Heart left ventricle (tissue), 16 donors: Measurements from ENCODE around the gene EFCAB10. TPM values are rescaled to one million over a fixed set of nuclear protein-coding genes. Genes with fewer than 3 reads are reported as not detected.
A peak's percentile ranks its signal among the peaks of the same experiment; 100 is the strongest.

Experiments used
- ATAC-seq, 4 donors: fragments of 200-7000 bp; cut with Tn5 transposase; one replicate each; pipeline ENCODE4 v1.9.1; 2020 to 2022; ENCODE audit warnings: moderate library complexity in 4 of 4, mild to moderate bottlenecking in 3 of 4, moderate number of reproducible peaks in 1 of 4
- DNase-seq, 5 donors: peaks; one replicate each; pipeline ENCODE4 v3.0.0-alpha.2; 2020
- H3K27ac ChIP-seq, 12 donors: fragments of 200-600 bp; sonication (generic) in 4 of 12; one replicate each; pipeline versions ENCODE4 v1.5.0 to v1.8.0; 2016 to 2022; ENCODE audit warnings: mild to moderate bottlenecking in 2 of 12
- H3K27me3 ChIP-seq, 9 donors: fragments of 200-600 bp; sonication (generic) in 2 of 9; one replicate each; pipeline versions ENCODE4 v1.5.1 to v1.8.0; 2016 to 2022; ENCODE audit warnings: mild to moderate bottlenecking in 3 of 9
- H3K36me3 ChIP-seq, 9 donors: fragments of 200-600 bp; sonication (generic) in 2 of 9; one replicate each; pipeline versions ENCODE4 v1.5.0 to v1.8.0; 2018 to 2022; ENCODE audit warnings: mild to moderate bottlenecking in 2 of 9
- H3K4me1 ChIP-seq, 12 donors: fragments of 200-600 bp; sonication (generic) in 4 of 12; one replicate each; pipeline versions ENCODE4 v1.5.0 to v1.8.0; 2016 to 2022; ENCODE audit warnings: mild to moderate bottlenecking in 3 of 12
- H3K4me3 ChIP-seq, 12 donors: fragments of 200-600 bp; sonication (generic) in 4 of 12; one replicate each; pipeline versions ENCODE4 v1.5.0 to v1.8.0; 2017 to 2022; ENCODE audit warnings: mild to moderate bottlenecking in 9 of 12, moderate library complexity in 4 of 12
- H3K9me3 ChIP-seq, 12 donors: fragments of 200-600 bp; sonication (generic) in 4 of 12; one replicate each; pipeline versions ENCODE4 v1.5.0 to v1.8.0; 2016 to 2022; ENCODE audit warnings: mild to moderate bottlenecking in 1 of 12
- CTCF ChIP-seq, 12 donors: fragments of 200-600 bp; sonication (generic) in 4 of 12; IDR thresholded peaks; one replicate each; pipeline versions ENCODE4 v1.5.0 to v1.8.0; 2018 to 2022; ENCODE audit warnings: antibody characterized with exemption in 12 of 12, mild to moderate bottlenecking in 5 of 12
- POLR2A ChIP-seq, 2 donors: fragments of 450-650 bp; IDR thresholded peaks; one replicate each; pipeline ENCODE4 v1.6.1; 2017; ENCODE audit warnings: antibody characterized with exemption in 2 of 2, mild to moderate bottlenecking in 2 of 2, moderate library complexity in 2 of 2
- WGBS, 4 donors: extraction: QIAGEN DNeasy Blood & Tissue Kit in 2 of 4; methylation state at CpG; one replicate each; pipeline versions ENCODE4 v1.1.5 to v1.1.7; 2013 to 2018; 5-methylcytosine and 5-hydroxymethylcytosine counted together
- intact Hi-C, 10 donors: fragments of 100-400 bp; cut with DNase I; formaldehyde crosslinking; loops; one replicate each; pipeline versions ENCODE4 v1.11.1 to v1.14.2; 2022
- polyA plus RNA-seq, 2 donors: library from polyadenylated mRNA; stranded (reverse); fragments of 200-250 nt; gene quantifications; one replicate each; pipeline ENCODE4 v1.2.3, GENCODE V29; 2013
- total RNA-seq, 9 donors: library from RNA; depleted of rRNA in 2 of 9; stranded (reverse); fragments of >200 nt in 2 of 9; fragmentation: NEBNext Ultra II Directional in 3 of 9; extraction: Animal tissue kit (Norgen Biotek cat#: 25700) in 3 of 9; gene quantifications; one replicate each; pipeline versions ENCODE4 v1.1.0 to v1.2.4, GENCODE V29; 2016 to 2023
- donor health status: ischemic (EF 13 %, LVEDD 7.1; RV severe dilation, severe dysfunction).
- donor health status: healthy with polysubstance abuse.
- donor health status: DM: no; HTN: yes; CAD: no.
- donor health status: DM: no; HTN: no; CAD: no.
- donor health status: ischemic (EF 25% LVEDD 6.9; RV normal size, moderate dysfunction).
- donor health status: ischemic (EF 25% LVEDD 5.7; RV mildly dilated, moderate dysfunction).
- donor health status: healthy.
- donor health status: DM: yes; HTN: yes; CAD: no.
- donor health status: ischemic (EF 35%, LVEDD 5.7; RV mildly dilated, moderate dysfunction).
- donor health status: nonischemic (EF 11% LVEDD 7.7; RV severe dilation, severe dysfunction).
- donor health status: DM: yes; HTN: yes; CAD: no.
- donor health status: PGD.
- donor health status: ischemic (EF 29% LVEDD 5.4; RV normal size, mild dysfunction).
- donor health status: nonischemic (EF 23%, LVEDD 6.1; RV moderate dilation, normal function).

The EFCAB10 gene
- total and polyA plus RNA-seq, 11 donors = not detected

GRCh38 chr7:105618016-105618296 is 36.7 kb upstream of the EFCAB10 start:
- H3K27me3 ChIP-seq = no peaks in the 10 kb centered on the region
- 79 to 87% (median 83%) methylated on average over 5 of the region's 5 CpGs for WGBS, 4 donors
- no peak overlapping the region for H3K27ac ChIP-seq
- peaks cover 0 to 16% (median 8%) of the 10 kb centered on the region in 12 donors for H3K4me1 ChIP-seq
- no peaks in the 10 kb centered on the region for H3K9me3 ChIP-seq
- no peak for ATAC-seq
- DNase-seq = no peak
- TF ChIP-seq POLR2A (IDR thresholded peaks at IDR 0.05) = no peak
- TF ChIP-seq CTCF (IDR thresholded peaks at IDR 0.05) = no peak
- intact Hi-C loops = no loop called here
- peaks cover 0 to 85% (median 38%) of the 10 kb centered on the region in 9 donors for H3K36me3 ChIP-seq
- H3K4me3 ChIP-seq = no peak overlapping the region

DNA sequence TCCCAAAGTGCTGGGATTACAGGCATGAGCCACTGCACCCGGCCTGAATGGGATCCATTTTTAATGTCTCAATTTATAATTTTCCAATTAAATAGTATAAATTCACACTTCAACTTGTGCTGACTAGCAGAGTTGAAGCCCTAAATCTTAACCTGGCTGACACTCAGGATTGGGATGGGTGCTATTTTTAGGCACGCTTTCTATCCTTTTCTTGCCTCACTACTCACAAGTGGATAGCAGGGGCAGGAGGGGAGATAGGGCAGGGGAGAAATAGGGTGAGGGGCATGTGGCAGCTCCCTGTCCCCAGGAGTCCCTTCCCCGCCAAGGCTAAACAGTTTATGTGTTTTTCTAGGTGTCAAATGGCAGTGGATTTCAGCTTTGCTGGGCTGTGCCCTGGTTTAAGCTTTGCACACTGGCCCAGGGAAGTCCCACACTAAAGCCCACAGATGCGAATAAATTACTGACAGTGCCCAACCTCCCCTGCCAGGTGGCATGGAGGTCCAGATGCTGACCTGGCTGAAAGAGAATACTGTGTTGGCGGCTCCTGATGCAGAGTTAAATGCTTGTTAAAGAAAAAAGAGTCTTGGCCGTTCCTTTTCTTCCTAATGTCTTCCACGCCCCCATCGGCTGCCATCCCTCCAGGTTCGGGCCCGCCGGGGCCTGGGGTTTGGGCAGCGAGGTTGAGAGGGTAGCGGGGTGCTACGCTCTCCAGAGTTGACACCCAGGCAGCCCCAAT is 36.2 kb upstream of the EFCAB10 start:
- WGBS, 4 donors = 92 to 96% (median 93%) methylated on average over 14 of the region's 14 CpGs

GRCh38 chr7:105614341-105614840 is 33.1 kb upstream of the EFCAB10 start:
- intact Hi-C loops = no loop called here
- 89 to 95% (median 91%) methylated on average over 20 of the region's 20 CpGs for WGBS, 4 donors
- Histone ChIP-seq H3K9me3 (no peaks in the 10 kb centered on the region), H3K4me1 (peaks cover 0 to 5% (median 0%) of the 10 kb centered on the region in 12 donors), H3K36me3 (peaks cover 0 to 64% (median 29%) of the 10 kb centered on the region in 9 donors), H3K27me3 (no peaks in the 10 kb centered on the region), H3K4me3 (no peak overlapping the region), H3K27ac (no peak overlapping the region)
- no peak for DNase-seq
- TF ChIP-seq POLR2A (IDR thresholded peaks at IDR 0.05) (no peak), CTCF (IDR thresholded peaks at IDR 0.05) (no peak)
- ATAC-seq = no peak

More for the DNA sequence above, 36.2 kb upstream of the EFCAB10 start:
- H3K9me3 ChIP-seq = no peaks in the 10 kb centered on the region
- H3K27me3 ChIP-seq = no peaks in the 10 kb centered on the region
- H3K27ac ChIP-seq = no peak overlapping the region
- ATAC-seq = peak in 2 of 4 donors; percentile 46 to 48
- no peak for DNase-seq
- H3K36me3 ChIP-seq = peaks cover 0 to 85% (median 34%) of the 10 kb centered on the region in 9 donors
- intact Hi-C loops = no loop called here
- peaks cover 0 to 16% (median 8%) of the 10 kb centered on the region in 12 donors for H3K4me1 ChIP-seq
- H3K4me3 ChIP-seq = no peak overlapping the region
- TF ChIP-seq POLR2A (IDR thresholded peaks at IDR 0.05) = no peak
- no peak for TF ChIP-seq CTCF (IDR thresholded peaks at IDR 0.05)

DNA sequence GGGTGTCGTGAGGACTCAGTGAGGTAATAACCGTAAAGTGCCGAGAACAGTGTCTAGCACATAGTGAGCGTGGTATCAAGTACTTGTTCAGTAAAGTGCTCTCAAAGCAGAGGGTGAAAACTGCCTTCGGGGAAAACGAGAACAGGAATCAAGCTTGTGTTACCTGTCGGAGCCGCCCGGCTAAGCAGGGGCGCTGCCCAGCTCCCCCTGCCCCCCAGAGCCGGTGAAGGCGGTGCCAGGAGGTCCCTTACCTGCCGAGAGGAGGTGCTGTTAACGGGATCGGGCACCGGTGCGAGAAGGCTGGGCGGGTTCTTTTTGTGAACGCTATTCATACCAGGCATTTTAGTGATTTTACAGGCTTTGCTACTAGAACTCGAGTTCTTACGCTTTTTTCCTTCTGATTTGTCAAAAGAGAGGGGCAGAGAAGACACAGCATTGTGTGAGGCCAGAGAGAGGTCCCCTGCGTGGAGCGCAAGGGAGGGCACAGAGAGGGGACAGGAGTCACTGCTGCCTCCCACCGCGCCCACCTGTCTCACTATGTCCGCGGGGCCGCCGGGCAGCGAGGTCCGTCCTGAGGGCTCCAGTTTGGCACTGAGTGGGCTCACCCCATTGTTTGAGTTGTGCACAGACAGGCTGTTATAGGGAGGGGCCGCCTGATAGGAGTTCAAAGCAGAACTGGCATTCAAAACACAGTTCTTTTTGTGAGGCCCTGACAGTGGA is 32.5 kb upstream of the EFCAB10 start:
- intact Hi-C loops = no loop called here
- no peak overlapping the region for H3K4me3 ChIP-seq
- 93 to 96% (median 95%) methylated on average over 24 to 32 of the region's 32 CpGs for whole genome bisulfite sequencing, 4 donors
- ATAC-seq = no peak
- no peak for TF ChIP-seq CTCF (IDR thresholded peaks at IDR 0.05)
- TF ChIP-seq POLR2A (IDR thresholded peaks at IDR 0.05) = no peak
- H3K27ac ChIP-seq = no peak overlapping the region
- no peaks in the 10 kb centered on the region for H3K27me3 ChIP-seq
- peaks cover 0 to 5% (median 0%) of the 10 kb centered on the region in 12 donors for H3K4me1 ChIP-seq
- DNase-seq = no peak
- H3K36me3 ChIP-seq = peaks cover 0 to 63% (median 28%) of the 10 kb centered on the region in 9 donors
- no peaks in the 10 kb centered on the region for H3K9me3 ChIP-seq
